Measurements from ENCODE around the gene AGPS. TPM values are rescaled to one million over a fixed set of nuclear protein-coding genes. Genes with fewer than 3 reads are reported as not detected.

The AGPS gene
- total RNA-seq, 3 donors from 2014 or later (not counting 1 experiment from before 2014, with no cell fraction given), result 27.4 to 36.0 (median 35.6) TPM

DNA sequence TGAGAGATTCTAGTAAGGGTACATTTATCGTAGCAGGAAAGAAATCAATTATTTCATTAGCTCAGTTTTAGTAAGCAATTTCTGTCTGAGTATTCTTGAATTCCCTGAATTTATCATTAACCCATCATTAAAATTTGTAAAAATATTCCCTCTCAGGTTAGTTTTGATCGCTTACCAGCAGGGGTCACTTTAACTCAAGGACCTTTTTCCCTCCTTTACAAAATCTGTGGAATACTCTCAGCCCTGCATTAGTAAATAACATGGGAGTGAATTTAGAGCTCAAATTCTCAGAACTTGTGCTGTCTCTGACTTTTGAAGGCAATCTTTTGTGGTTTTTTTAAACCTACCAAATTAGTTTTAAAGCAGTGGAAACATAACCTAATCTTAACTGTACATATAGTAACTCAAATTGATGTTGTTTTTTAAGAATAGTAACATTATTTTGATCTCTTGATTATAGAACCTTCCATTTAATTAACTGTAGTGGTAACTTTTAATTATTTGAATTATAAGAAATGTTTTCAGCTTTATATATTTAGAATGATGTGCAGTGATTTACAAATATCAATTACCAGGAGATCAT lies 97.2 kb downstream of the AGPS start:
- no peaks in the 10 kb centered on the region for H3K4me1 Mint-ChIP-seq
- no peaks in the 10 kb centered on the region for H3K4me1 ChIP-seq (ENCODE audit: control insufficient read depth, insufficient read depth, low read length)
- DNase-seq (peak in 1 of 2 donors; percentile 11), ATAC-seq (no peak)
- TF ChIP-seq, protein P1, sequence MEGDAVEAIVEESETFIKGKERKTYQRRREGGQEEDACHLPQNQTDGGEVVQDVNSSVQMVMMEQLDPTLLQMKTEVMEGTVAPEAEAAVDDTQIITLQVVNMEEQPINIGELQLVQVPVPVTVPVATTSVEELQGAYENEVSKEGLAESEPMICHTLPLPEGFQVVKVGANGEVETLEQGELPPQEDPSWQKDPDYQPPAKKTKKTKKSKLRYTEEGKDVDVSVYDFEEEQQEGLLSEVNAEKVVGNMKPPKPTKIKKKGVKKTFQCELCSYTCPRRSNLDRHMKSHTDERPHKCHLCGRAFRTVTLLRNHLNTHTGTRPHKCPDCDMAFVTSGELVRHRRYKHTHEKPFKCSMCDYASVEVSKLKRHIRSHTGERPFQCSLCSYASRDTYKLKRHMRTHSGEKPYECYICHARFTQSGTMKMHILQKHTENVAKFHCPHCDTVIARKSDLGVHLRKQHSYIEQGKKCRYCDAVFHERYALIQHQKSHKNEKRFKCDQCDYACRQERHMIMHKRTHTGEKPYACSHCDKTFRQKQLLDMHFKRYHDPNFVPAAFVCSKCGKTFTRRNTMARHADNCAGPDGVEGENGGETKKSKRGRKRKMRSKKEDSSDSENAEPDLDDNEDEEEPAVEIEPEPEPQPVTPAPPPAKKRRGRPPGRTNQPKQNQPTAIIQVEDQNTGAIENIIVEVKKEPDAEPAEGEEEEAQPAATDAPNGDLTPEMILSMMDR (IDR thresholded peaks at IDR 0.05), result peak; percentile 28
- intact Hi-C loops (cut with micrococcal nuclease), result no loop called here
- H3K4me3 Mint-ChIP-seq, result no peak overlapping the region
- H3K36me3 ChIP-seq (ENCODE audit: control insufficient read depth, insufficient read depth, low read length), result peaks cover 20% of the 10 kb centered on the region
- no peaks in the 10 kb centered on the region for H3K9me3 Mint-ChIP-seq
- no peaks in the 10 kb centered on the region for H3K27me3 ChIP-seq (ENCODE audit: control insufficient read depth, insufficient read depth, low read length)
- H3K27me3 Mint-ChIP-seq (ENCODE audit: low read depth in 2 of 2), result no peaks in the 10 kb centered on the region
- 67% methylated on average over 1 of the region's 2 CpGs for WGBS (ENCODE audit: insufficient coverage)
- no peaks in the 10 kb centered on the region for H3K36me3 Mint-ChIP-seq
- H3K9me3 ChIP-seq (ENCODE audit: control insufficient read depth, insufficient read depth, low read length), result no peaks in the 10 kb centered on the region
- H3K27ac Mint-ChIP-seq, result no peak overlapping the region
- no peak overlapping the region for H3K27ac ChIP-seq (ENCODE audit: low read length)
- H3K4me3 ChIP-seq (ENCODE audit: low read length), result no peak overlapping the region

DNA sequence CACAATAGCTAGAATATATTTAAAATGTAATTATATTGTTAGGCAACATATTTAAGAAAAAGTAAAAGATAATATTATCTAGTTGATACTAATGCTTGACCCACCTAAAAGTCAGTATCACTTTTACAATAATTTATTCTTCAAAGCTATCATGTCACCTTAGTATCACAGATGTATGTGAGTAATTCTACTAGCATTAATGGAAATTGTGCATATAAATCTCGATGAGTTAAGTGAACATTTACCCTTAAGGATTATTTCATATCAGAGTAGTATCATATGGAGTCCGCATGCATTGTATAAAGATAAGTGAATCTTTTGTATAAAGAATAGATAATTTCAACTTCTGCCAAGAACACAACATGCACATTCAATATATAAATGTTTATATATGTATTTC lies 103.4 kb downstream of the AGPS start:
- TF ChIP-seq, protein P1 (IDR thresholded peaks at IDR 0.05), result no peak
- no CpG with 5 or more reads among the region's 2 CpGs for WGBS (ENCODE audit: insufficient coverage)
- Histone ChIP-seq H3K4me1 (ENCODE audit: control insufficient read depth, insufficient read depth, low read length) (no peaks in the 10 kb centered on the region), H3K4me3 (ENCODE audit: low read length) (no peak overlapping the region), H3K27ac (ENCODE audit: low read length) (no peak overlapping the region), H3K36me3 (ENCODE audit: control insufficient read depth, insufficient read depth, low read length) (peaks cover 19% of the 10 kb centered on the region), H3K9me3 (ENCODE audit: control insufficient read depth, insufficient read depth, low read length) (no peaks in the 10 kb centered on the region), H3K27me3 (ENCODE audit: control insufficient read depth, insufficient read depth, low read length) (no peaks in the 10 kb centered on the region)
- no peak for DNase-seq
- Mint-ChIP-seq H3K4me3 (no peak overlapping the region), H3K27ac (no peak overlapping the region), H3K27me3 (ENCODE audit: low read depth in 2 of 2) (no peaks in the 10 kb centered on the region), H3K36me3 (no peaks in the 10 kb centered on the region), H3K9me3 (no peaks in the 10 kb centered on the region), H3K4me1 (no peaks in the 10 kb centered on the region)
- no peak for ATAC-seq
- intact Hi-C loops (cut with micrococcal nuclease), result no loop called here

DNA sequence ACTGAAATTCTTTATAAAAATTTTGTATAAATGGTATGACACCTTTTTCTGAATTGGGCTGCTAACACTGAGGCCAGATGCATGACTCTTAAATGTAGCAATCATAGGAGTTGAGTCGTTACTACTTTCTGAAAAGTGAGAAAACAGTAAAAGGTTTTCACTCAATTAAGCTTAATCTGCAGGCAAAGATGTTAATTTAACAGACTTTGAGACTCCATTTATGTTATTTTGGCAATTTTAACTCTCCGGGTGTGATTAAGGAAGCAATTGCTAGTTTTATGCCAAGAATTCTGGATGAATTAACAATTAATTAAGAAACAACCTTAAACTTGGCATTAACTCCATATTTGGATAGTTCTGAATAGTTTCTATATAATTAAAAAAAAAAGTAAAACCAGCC lies 104.3 kb downstream of the AGPS start:
- WGBS (ENCODE audit: insufficient coverage), result 95% methylated on average over 2 of the region's 2 CpGs
- Histone ChIP-seq H3K4me3 (ENCODE audit: low read length) (no peak overlapping the region), H3K9me3 (ENCODE audit: control insufficient read depth, insufficient read depth, low read length) (no peaks in the 10 kb centered on the region), H3K36me3 (ENCODE audit: control insufficient read depth, insufficient read depth, low read length) (peaks cover 17% of the 10 kb centered on the region), H3K27me3 (ENCODE audit: control insufficient read depth, insufficient read depth, low read length) (no peaks in the 10 kb centered on the region), H3K27ac (ENCODE audit: low read length) (no peak overlapping the region), H3K4me1 (ENCODE audit: control insufficient read depth, insufficient read depth, low read length) (no peaks in the 10 kb centered on the region)
- DNase-seq (no peak), ATAC-seq (no peak)
- intact Hi-C loops (cut with micrococcal nuclease), result no loop called here
- Mint-ChIP-seq H3K36me3 (no peaks in the 10 kb centered on the region), H3K4me3 (no peak overlapping the region), H3K27me3 (ENCODE audit: low read depth in 2 of 2) (no peaks in the 10 kb centered on the region), H3K9me3 (no peaks in the 10 kb centered on the region), H3K27ac (no peak overlapping the region), H3K4me1 (no peaks in the 10 kb centered on the region)
- TF ChIP-seq, protein P1 (IDR thresholded peaks at IDR 0.05), result no peak

DNA sequence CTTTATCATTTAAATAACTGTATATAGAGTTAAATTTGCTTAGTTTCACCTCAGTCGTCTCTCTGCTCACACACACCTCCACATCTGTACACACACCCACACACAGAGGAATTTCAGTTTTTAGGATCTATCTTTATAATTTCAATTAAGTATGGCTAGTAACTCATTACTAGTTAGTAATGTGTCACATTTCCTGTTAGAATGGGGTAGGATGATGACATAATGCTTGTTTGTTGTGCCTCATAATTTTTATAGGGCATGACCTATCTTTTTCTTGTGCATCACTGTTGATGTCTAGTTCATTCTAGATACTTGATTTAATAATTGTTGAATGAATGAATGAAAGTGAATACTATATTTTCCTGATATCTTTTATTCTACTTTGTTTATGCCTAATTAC lies 108.6 kb downstream of the AGPS start:
- ATAC-seq, result peak in 1 of 3 donors; percentile 67
- no peak for DNase-seq
- Histone ChIP-seq H3K9me3 (ENCODE audit: control insufficient read depth, insufficient read depth, low read length) (no peaks in the 10 kb centered on the region), H3K36me3 (ENCODE audit: control insufficient read depth, insufficient read depth, low read length) (peaks cover 14% of the 10 kb centered on the region), H3K4me3 (ENCODE audit: low read length) (no peak overlapping the region), H3K27me3 (ENCODE audit: control insufficient read depth, insufficient read depth, low read length) (no peaks in the 10 kb centered on the region), H3K4me1 (ENCODE audit: control insufficient read depth, insufficient read depth, low read length) (no peaks in the 10 kb centered on the region), H3K27ac (ENCODE audit: low read length) (no peak overlapping the region)
- intact Hi-C loops (cut with micrococcal nuclease), result no loop called here
- Mint-ChIP-seq H3K36me3 (no peaks in the 10 kb centered on the region), H3K4me3 (no peak overlapping the region), H3K4me1 (peaks cover 0 to 4% of the 10 kb centered on the region in 2 donors), H3K9me3 (no peaks in the 10 kb centered on the region), H3K27ac (no peak overlapping the region), H3K27me3 (ENCODE audit: low read depth in 2 of 2) (no peaks in the 10 kb centered on the region)
- TF ChIP-seq, protein P1 (IDR thresholded peaks at IDR 0.05), result no peak
- no CpG with 5 or more reads among the region's 1 CpG for WGBS (ENCODE audit: insufficient coverage)

Data from natural killer cell (primary cell).